IPS-18a (cell line): ENCODE data around the gene C10orf95.

Source experiments
- H3K27ac ChIP-seq: one replicate; pipeline ENCODE4 v1.5.1; 2013; ENCODE audit warnings: low read length
- H3K27me3 ChIP-seq: one replicate; pipeline ENCODE4 v1.6.1; 2013; ENCODE audit warnings: mild to moderate bottlenecking, low read length; ENCODE audit not compliant: control insufficient read depth, insufficient read depth
- H3K36me3 ChIP-seq: one replicate; pipeline ENCODE4 v1.6.1; 2013; ENCODE audit warnings: low read depth, low read length; ENCODE audit not compliant: control insufficient read depth
- H3K4me1 ChIP-seq: one replicate; pipeline ENCODE4 v1.6.1; 2013; ENCODE audit warnings: low read depth, low read length; ENCODE audit not compliant: control insufficient read depth
- H3K4me3 ChIP-seq: one replicate; pipeline ENCODE4 v1.5.1; 2013; ENCODE audit warnings: low read length
- H3K9ac ChIP-seq: one replicate; pipeline ENCODE4 v1.6.1; 2013; ENCODE audit warnings: mild to moderate bottlenecking, low read length, moderate library complexity
- H3K9me3 ChIP-seq: one replicate; pipeline ENCODE4 v1.6.1; 2013; ENCODE audit warnings: low read depth, low read length; ENCODE audit not compliant: control insufficient read depth

C10orf95 gene

GRCh38 chr10:102479651-102480050 is 28.3 kb upstream of the C10orf95 start:
- Histone ChIP-seq H3K4me3 (no peak overlapping the region), H3K4me1 (no peaks in the 10 kb centered on the region), H3K9ac (no peak overlapping the region), H3K36me3 (peaks cover 46% of the 10 kb centered on the region), H3K9me3 (no peaks in the 10 kb centered on the region), H3K27ac (no peak overlapping the region), H3K27me3 (no peaks in the 10 kb centered on the region)

- Histone ChIP-seq H3K4me3 (no peak overlapping the region), H3K4me1 (no peaks in the 10 kb centered on the region), H3K9me3 (no peaks in the 10 kb centered on the region), H3K27ac (no peak overlapping the region), H3K27me3 (no peaks in the 10 kb centered on the region), H3K9ac (no peak overlapping the region), H3K36me3 (peaks cover 20% of the 10 kb centered on the region)
Measured at GRCh38 chr10:102476466-102477141, 25.3 kb upstream of the C10orf95 start.

- Histone ChIP-seq H3K27ac (no peak overlapping the region), H3K36me3 (peaks cover 10% of the 10 kb centered on the region), H3K4me1 (no peaks in the 10 kb centered on the region), H3K4me3 (no peak overlapping the region), H3K27me3 (no peaks in the 10 kb centered on the region), H3K9ac (no peak overlapping the region), H3K9me3 (no peaks in the 10 kb centered on the region)
Measured at GRCh38 chr10:102475451-102476040, 24.2 kb upstream of the C10orf95 start.

GRCh38 chr10:102473445-102474331 is 22.3 kb upstream of the C10orf95 start:
- Histone ChIP-seq H3K4me3 (no peak overlapping the region), H3K9ac (no peak overlapping the region), H3K36me3 (peaks cover 3% of the 10 kb centered on the region), H3K27me3 (no peaks in the 10 kb centered on the region), H3K9me3 (no peaks in the 10 kb centered on the region), H3K27ac (no peak overlapping the region), H3K4me1 (no peaks in the 10 kb centered on the region)

GRCh38 chr10:102470579-102471546 is 19.5 kb upstream of the C10orf95 start:
- no peak overlapping the region for H3K9ac ChIP-seq
- no peak overlapping the region for H3K4me3 ChIP-seq
- H3K4me1 ChIP-seq = no peaks in the 10 kb centered on the region
- no peak overlapping the region for H3K27ac ChIP-seq
- no peaks in the 10 kb centered on the region for H3K9me3 ChIP-seq
- no peaks in the 10 kb centered on the region for H3K27me3 ChIP-seq
- peaks cover 3% of the 10 kb centered on the region for H3K36me3 ChIP-seq

- H3K36me3 ChIP-seq = peaks cover 3% of the 10 kb centered on the region
- no peak overlapping the region for H3K9ac ChIP-seq
- H3K4me3 ChIP-seq = no peak overlapping the region
- H3K4me1 ChIP-seq = peaks cover 2% of the 10 kb centered on the region
- H3K27ac ChIP-seq = no peak overlapping the region
- peaks cover under 1% of the 10 kb centered on the region for H3K27me3 ChIP-seq
- no peaks in the 10 kb centered on the region for H3K9me3 ChIP-seq
Measured at GRCh38 chr10:102468683-102469082, 17.3 kb upstream of the C10orf95 start.

GRCh38 chr10:102467971-102468438 is 16.7 kb upstream of the C10orf95 start:
- Histone ChIP-seq H3K4me3 (no peak overlapping the region), H3K9ac (no peak overlapping the region), H3K27ac (no peak overlapping the region), H3K9me3 (no peaks in the 10 kb centered on the region), H3K27me3 (peaks cover 7% of the 10 kb centered on the region), H3K36me3 (peaks cover 3% of the 10 kb centered on the region), H3K4me1 (peaks cover 7% of the 10 kb centered on the region)

GRCh38 chr10:102467318-102467717 is 16.0 kb upstream of the C10orf95 start:
- Histone ChIP-seq H3K27ac (no peak overlapping the region), H3K27me3 (peaks cover 13% of the 10 kb centered on the region), H3K9me3 (no peaks in the 10 kb centered on the region), H3K36me3 (peaks cover 3% of the 10 kb centered on the region), H3K9ac (no peak overlapping the region), H3K4me1 (peaks cover 12% of the 10 kb centered on the region), H3K4me3 (no peak overlapping the region)

- H3K36me3 ChIP-seq = no peaks in the 10 kb centered on the region
- peaks cover 26% of the 10 kb centered on the region for H3K4me1 ChIP-seq
- no peak overlapping the region for H3K4me3 ChIP-seq
- H3K27ac ChIP-seq = no peak overlapping the region
- H3K27me3 ChIP-seq = peaks cover 18% of the 10 kb centered on the region
- H3K9me3 ChIP-seq = no peaks in the 10 kb centered on the region
- no peak overlapping the region for H3K9ac ChIP-seq
Measured at GRCh38 chr10:102465466-102465865, 14.1 kb upstream of the C10orf95 start.

GRCh38 chr10:102463983-102464382 is 12.6 kb upstream of the C10orf95 start:
- Histone ChIP-seq H3K27me3 (peaks cover 18% of the 10 kb centered on the region), H3K9ac (no peak overlapping the region), H3K36me3 (no peaks in the 10 kb centered on the region), H3K4me1 (peaks cover 26% of the 10 kb centered on the region), H3K9me3 (no peaks in the 10 kb centered on the region), H3K4me3 (no peak overlapping the region), H3K27ac (no peak overlapping the region)
